Left hindlimb (tissue), 1 donor: ENCODE results near the gene DNM1.
A peak's percentile ranks its signal among the peaks of the same experiment; 100 is the strongest.

ENCODE experiments used
- DNase-seq: peaks from one replicate; pipeline ENCODE4 v3.0.0-alpha.2; 2018

Gene DNM1

GRCh38 chr9:128206484-128206883 is 3.3 kb downstream of the DNM1 start:
- no peak for DNase-seq

DNA sequence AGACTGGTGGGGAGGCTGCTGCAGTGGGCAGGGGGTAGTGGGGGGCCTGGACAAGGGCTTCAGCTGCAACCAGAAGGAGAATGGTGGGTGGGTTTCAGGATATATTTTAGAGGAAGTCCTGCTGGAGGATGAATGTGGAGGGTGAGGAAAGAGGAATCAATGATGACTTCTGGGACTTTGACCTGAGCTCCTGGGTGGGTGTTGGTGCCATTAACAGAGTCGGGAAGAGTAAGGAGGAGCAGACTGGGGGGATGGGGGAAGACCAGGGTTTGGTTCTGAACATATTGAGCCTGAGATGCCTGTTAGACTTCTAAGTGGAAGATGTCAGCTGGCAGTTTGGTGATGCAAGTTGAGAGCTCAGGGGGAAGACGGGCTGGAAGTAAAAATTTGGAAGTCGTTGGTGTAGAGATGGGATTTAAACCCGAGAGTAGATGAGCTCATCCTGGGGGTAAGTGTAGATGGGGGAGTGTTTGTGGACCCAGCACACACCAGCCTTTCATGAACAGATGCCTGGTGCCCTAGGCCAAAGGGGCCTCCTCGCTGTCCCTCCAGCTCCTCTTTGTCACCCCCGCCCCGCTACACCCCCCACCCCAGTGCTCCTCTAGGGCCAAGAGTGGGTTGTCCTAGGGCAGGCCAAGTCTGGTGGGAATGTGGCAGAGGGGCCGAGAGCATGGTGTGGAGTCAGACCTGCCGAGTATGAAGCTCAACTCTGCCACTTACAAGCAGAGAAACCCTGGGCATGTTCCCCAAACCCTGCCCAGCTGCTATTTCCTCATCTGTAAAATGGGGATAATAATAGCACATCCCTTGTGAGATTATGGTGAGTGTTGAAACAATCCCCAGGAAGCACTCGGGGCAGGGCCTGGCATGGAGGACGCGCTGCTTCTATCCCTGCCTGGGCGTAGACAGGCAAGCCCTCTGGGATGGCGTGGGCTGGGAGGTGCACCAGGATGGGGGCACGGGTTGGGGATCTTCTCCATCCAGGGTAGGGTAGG is 4.0 kb downstream of the DNM1 start:
- no peak for DNase-seq

GRCh38 chr9:128208386-128208785 is 5.2 kb downstream of the DNM1 start:
- DNase-seq: no peak

DNA sequence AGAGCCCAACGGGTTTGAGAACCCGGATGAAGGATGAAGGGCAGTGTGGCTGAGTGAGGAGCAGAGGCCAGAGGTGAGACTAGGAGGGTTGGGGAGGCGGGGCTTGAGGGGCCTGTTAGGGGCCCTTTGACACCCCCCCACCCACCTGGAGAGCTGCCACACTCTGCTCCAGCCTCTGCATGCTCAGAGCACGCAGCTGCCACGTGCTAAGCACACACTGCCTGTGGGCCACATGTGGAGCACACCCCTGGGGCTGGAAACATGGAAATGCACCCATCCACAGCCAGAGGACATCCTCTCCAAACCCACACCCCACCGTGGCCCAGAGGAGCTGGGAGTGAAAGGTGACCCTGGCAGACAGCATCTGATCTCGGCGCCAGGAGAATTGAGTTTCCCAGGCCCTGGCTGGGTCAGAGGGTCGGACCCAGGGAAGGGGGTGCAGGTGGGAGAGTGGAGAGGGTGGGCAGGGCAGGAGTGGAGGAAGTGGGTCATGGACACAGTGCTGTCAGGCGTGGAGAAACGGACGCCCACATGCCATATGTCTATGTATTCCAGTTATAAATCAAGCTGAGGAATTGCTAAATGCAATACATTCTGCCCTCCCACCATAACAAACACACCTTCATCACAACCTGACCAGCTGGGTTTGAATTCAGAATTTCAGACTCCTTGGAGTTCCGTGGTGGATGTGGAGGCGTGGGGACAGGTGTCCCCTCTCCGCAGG is 5.9 kb downstream of the DNM1 start:
- no peak for DNase-seq

GRCh38 chr9:128211186-128211980 is 8.2 kb downstream of the DNM1 start:
- DNase-seq: no peak

GRCh38 chr9:128211981-128212281 is 8.8 kb downstream of the DNM1 start:
- DNase-seq: no peak

DNA sequence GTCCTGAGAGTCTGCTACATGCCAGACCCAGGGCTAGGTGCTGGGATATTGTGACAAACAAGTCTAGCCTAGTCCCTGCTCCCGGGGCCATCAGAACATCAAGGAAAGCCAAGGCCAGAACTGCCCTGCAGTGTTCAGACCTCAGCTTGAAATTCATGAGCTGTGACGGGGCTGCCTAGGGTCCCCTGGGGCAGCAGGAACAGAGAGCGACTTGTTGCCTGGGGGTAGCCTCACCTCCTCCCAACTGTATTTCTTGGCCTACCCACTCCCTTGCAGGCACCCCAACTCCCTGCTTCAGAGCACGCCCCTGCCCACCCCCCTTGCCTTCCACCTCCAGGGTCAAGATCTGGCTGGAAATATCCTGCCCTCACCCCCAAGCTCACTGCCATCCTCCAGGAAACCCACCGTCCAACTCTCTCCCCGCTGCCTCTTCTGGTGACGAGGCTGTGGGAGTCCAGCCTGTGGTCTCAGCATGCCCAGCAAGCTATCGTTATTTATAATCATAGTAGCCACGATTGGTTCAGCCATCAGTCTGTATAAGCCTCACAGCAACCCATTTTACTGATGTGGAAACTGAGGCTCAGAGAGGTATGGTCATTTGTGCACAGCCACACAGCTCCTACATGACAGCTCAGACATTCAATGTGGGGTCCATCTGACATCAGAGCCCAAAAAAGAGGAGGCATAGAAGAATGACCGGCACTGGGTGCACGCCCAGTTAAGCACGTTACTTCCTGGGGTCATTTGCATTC is 10.7 kb downstream of the DNM1 start:
- DNase-seq: no peak

GRCh38 chr9:128214571-128215490 is 11.7 kb downstream of the DNM1 start:
- no peak for DNase-seq

GRCh38 chr9:128215491-128216409 is 12.6 kb downstream of the DNM1 start:
- no peak for DNase-seq

DNA sequence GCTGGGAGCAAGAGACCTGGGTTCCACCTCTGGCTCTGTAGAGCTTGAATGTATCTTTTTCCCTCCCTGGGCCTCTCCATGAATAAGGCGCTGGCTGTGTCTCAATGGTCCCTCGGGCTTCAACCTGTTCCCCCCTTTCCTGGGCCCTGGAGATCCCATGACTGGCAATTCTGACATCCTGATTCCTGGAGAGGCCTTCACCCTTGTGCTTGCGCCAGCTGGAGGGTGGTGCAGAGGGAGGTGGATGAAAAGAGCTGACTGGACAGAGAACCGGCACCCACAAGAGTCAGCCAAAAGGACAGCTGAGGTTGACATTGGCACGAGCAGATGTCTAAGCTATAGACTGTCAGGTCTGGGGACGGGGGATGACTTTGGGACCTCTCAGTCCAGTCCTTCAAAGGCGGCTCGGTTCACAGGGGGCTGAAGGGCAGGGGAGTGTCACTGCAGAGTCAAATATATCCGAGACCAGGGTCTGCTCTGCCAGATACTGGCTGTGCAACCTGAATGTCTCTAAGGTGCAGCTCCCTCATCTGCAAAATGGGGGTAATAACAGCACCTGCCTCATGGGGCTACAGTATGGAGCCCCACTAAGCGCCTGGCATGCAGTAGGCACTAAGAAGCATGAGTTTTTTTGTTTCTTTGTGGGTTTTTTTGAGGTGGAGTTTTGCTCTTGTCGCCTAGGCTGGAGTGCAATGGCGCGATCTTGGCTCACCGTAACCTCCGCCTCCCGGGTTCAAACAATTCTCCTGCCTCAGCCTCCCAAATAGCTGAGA is 13.8 kb downstream of the DNM1 start:
- no peak for DNase-seq

DNA sequence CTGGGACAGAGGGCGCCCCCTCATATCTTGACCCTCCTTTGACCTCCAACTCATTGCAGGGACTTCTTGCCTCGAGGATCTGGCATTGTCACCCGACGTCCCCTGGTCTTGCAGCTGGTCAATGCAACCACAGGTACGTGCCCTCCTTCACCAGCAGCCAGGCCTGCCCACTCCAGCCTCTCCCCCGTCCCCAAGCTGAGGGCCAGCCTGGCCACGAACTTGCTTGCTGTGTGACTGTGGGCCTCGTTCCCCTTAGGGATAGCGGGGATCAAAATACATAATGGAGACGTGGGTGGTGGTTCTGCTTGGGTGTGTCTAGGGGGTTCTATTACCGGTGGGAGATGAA is 15.0 kb downstream of the DNM1 start:
- no peak for DNase-seq

DNA sequence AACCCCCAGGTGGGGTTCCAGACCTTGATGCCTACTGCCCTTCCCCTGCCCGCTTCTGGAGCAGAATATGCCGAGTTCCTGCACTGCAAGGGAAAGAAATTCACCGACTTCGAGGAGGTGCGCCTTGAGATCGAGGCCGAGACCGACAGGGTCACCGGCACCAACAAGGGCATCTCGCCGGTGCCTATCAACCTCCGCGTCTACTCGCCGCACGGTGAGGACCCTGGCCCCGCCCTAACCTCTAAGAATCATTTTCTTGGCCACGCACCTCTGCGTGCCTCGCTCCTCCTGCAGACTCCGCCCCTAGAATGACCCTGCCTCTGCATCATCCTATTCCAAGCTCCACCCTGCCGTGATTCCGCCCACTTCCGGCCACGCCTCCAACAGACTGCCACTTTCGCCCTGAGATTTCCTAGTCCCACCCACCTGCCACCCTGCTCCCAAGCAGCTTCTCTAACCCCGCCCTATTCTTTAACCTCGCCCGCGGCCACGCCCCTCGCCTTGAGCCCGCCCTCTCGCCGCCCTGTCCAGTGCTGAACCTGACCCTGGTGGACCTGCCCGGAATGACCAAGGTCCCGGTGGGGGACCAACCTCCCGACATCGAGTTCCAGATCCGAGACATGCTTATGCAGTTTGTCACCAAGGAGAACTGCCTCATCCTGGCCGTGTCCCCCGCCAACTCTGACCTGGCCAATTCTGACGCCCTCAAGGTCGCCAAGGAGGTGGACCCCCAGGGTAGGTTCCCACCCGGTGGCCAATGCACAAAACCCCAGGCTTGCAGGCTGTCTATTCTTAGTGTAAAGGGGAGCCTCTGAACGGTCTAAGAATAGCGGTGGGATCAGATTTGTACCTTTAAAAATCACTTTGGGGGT is 15.6 kb downstream of the DNM1 start:
- peak; percentile 88 for DNase-seq

DNA sequence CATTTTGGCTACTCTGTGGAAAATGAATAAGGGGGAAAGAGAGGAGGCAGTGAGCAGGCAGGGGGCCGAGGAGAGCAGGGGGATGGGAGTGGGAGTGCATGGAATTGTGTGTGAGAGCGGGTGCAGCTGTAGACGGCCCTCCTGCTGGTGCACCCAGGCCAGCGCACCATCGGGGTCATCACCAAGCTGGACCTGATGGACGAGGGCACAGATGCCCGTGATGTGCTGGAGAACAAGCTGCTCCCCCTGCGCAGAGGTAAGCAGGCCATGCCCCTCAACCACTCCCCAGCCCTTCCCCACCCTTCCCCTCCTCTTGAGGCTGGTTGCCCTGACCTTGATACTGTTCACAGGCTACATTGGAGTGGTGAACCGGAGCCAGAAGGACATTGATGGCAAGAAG is 16.7 kb downstream of the DNM1 start:
- no peak for DNase-seq

DNA sequence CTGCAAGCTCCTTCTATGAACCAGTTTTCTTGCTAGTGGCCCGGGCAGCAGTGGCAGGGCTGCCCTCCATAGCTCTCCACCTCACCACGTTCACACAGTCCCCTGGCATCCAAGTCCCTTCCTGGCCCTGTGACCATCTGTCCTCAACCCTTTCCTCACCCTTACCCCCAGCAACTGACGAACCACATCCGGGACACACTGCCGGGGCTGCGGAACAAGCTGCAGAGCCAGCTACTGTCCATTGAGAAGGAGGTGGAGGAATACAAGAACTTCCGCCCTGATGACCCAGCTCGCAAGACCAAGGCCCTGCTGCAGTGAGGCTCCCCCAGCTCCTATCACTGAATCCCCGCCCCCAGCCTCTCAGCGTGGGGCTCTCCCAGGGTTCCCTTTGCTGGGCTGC is 18.8 kb downstream of the DNM1 start:
- no peak for DNase-seq

GRCh38 chr9:128222880-128223670 is 19.9 kb downstream of the DNM1 start:
- no peak for DNase-seq

DNA sequence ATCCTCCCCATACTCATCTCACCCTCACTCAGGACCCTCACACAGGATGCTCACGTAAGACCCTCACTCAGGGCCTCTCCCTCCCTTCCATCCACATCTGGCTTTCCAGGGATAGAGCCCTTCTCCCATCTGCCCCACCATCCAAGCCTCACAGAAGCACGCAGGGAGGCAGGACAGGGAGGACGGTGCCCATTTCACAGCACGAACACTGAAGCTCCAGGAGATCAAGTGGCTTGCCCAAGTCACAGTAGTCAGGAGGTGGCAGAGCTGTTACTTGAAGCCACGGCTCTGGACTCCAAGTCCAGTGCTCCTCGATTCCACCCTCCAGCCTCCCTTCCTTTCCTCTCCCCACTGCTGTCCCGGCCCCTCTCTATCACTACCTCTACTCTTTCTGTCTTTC is 21.7 kb downstream of the DNM1 start:
- no peak for DNase-seq

- DNase-seq: no peak
Observed at GRCh38 chr9:128225770-128226411, 22.7 kb downstream of the DNM1 start.
